SK-N-SH (cell line): Measurements from ENCODE around the gene PHF21A.

Source experiments
- CHD2 ChIP-seq: fragments of 150-350 bp; IDR thresholded peaks from 2 replicates; pipeline ENCODE4 v1.6.1; 2018; ENCODE audit warnings: low read length; ENCODE audit not compliant: partially characterized antibody
- ELF1 ChIP-seq: IDR thresholded peaks from 2 replicates; pipeline ENCODE4 v1.4.0; 2012
- EP300 ChIP-seq, 2 experiments: IDR thresholded peaks; 2 replicates each; pipeline versions ENCODE4 v1.4.0 to v1.6.1; 2012; ENCODE audit warnings: borderline replicate concordance in 1 of 2, low read depth in 1 of 2, low read length in 1 of 2
- JUND ChIP-seq: IDR thresholded peaks from 2 replicates; pipeline ENCODE4 v1.4.0; 2012
- MAX ChIP-seq: IDR thresholded peaks from 2 replicates; pipeline ENCODE4 v1.4.0; 2012; ENCODE audit warnings: low read depth
- NFIC ChIP-seq: IDR thresholded peaks from 2 replicates; pipeline ENCODE4 v1.4.0; 2012; ENCODE audit warnings: borderline replicate concordance
- POLR2AphosphoS5 ChIP-seq: IDR thresholded peaks from 2 replicates; pipeline ENCODE4 v1.6.1; 2012; ENCODE audit warnings: low read depth, low read length
- RCOR1 ChIP-seq: fragments of 150-350 bp; IDR thresholded peaks from 2 replicates; pipeline ENCODE4 v1.6.1; 2017; ENCODE audit warnings: antibody characterized with exemption, low read length
- REST ChIP-seq: IDR thresholded peaks from 2 replicates; pipeline ENCODE4 v1.6.1; 2012; ENCODE audit warnings: mild to moderate bottlenecking, low read depth, low read length, moderate library complexity
- SMC3 ChIP-seq: IDR thresholded peaks from 2 replicates; pipeline ENCODE4 v1.6.1; 2012; ENCODE audit warnings: low read depth, low read length, improper control_type of control experiment
- TAF1 ChIP-seq: IDR thresholded peaks from 2 replicates; pipeline ENCODE4 v1.6.1; 2012; ENCODE audit warnings: low read depth, mild to moderate bottlenecking, low read length, moderate library complexity, borderline replicate concordance
- TCF12 ChIP-seq: IDR thresholded peaks from 2 replicates; pipeline ENCODE4 v1.4.0; 2012
- USF2 ChIP-seq: fragments of 150-350 bp; IDR thresholded peaks from 2 replicates; pipeline ENCODE4 v1.6.1; 2017; ENCODE audit warnings: antibody characterized with exemption, low read length, low read depth, borderline replicate concordance
- TF ChIP-seq, protein P1 (sequence below): fragments of 200-600 bp; sonication (generic); IDR thresholded peaks from 2 replicates; pipeline ENCODE4 v1.6.1; 2017; ENCODE audit warnings: antibody characterized with exemption, mild to moderate bottlenecking, moderate library complexity

- no peak for TF ChIP-seq POLR2AphosphoS5
- TF ChIP-seq, protein P1, sequence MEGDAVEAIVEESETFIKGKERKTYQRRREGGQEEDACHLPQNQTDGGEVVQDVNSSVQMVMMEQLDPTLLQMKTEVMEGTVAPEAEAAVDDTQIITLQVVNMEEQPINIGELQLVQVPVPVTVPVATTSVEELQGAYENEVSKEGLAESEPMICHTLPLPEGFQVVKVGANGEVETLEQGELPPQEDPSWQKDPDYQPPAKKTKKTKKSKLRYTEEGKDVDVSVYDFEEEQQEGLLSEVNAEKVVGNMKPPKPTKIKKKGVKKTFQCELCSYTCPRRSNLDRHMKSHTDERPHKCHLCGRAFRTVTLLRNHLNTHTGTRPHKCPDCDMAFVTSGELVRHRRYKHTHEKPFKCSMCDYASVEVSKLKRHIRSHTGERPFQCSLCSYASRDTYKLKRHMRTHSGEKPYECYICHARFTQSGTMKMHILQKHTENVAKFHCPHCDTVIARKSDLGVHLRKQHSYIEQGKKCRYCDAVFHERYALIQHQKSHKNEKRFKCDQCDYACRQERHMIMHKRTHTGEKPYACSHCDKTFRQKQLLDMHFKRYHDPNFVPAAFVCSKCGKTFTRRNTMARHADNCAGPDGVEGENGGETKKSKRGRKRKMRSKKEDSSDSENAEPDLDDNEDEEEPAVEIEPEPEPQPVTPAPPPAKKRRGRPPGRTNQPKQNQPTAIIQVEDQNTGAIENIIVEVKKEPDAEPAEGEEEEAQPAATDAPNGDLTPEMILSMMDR = no peak
- no peak for TF ChIP-seq CHD2
- no peak for TF ChIP-seq EP300 (IDR thresholded peaks at IDR 0.05; ENCODE audit: borderline replicate concordance in 1 of 2, low read depth in 1 of 2, low read length in 1 of 2)
- TF ChIP-seq TCF12 = no peak
- TF ChIP-seq USF2 = no peak
- TF ChIP-seq ELF1 = no peak
- no peak for TF ChIP-seq JUND
- no peak for TF ChIP-seq SMC3
- no peak for TF ChIP-seq MAX
- TF ChIP-seq TAF1 = no peak
- TF ChIP-seq NFIC = no peak
- TF ChIP-seq REST = peak; percentile 93
- no peak for TF ChIP-seq RCOR1
Measured at GRCh38 chr11:45885274-45885920, 235.9 kb downstream of the PHF21A start, which contains the start of gene MAPK8IP1.
